Cerebellar cortex (tissue), 1 donor: ENCODE results near the gene HLA-DQB1.
A peak's percentile ranks its signal among the peaks of the same experiment; 100 is the strongest.
"Not testable (repeated sequence)": the region's sequence is repeated elsewhere in the genome, so short reads cannot be mapped to it uniquely, and the experiment has no call there.

ENCODE experiments used
- DNase-seq: peaks from one replicate; pipeline ENCODE4 v3.0.0-alpha.2; 2015; ENCODE audit warnings: low spot score

Gene HLA-DQB1

DNA sequence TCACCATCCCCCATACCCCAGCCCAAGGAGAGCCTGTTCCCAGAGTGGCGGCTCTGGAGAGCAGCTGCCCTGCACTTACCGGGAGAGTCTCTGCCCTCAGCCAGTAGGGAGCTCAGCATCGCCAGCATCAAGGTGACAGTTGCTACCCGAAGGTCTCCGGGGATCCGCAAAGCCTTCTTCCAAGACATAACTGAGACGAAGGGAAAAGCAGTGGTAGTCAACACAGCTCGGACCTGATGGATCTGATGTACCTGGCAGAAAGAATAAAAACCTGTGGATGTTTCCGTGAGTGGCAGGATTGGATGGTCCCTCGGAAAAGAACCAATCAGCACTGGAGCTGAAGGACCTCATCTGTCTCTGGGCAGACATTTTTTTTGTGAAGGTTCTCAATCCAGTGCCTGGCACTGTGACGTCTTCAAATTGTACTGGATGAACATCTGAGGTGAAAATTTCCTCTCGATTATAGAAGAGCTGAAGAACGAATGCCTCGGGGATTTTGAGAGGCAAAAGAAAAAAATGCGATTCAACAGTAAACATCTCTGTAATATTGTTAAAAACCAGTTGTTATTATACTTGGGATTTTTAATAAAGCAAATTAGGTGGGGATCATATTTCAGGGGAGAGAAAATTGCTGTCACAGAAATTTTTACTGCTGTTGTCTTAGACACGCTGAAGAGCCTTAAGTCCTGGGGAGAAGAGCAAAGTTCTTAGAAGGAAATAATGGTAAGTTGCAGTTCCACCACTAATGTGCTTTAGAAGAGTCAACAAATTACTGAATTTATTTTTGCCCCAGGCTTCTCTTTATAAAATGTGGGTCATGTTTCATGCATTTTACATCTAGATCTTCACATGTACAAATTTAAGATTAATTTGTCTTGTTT, at the start of gene HLA-DQB1:
Gene HLA-DQB1, minus strand, starts transcription at position 238 of the 881 bp plus-strand sequence. Its CDS starts 50 bp downstream, at position 188.
- DNase-seq = peak; percentile 47

DNA sequence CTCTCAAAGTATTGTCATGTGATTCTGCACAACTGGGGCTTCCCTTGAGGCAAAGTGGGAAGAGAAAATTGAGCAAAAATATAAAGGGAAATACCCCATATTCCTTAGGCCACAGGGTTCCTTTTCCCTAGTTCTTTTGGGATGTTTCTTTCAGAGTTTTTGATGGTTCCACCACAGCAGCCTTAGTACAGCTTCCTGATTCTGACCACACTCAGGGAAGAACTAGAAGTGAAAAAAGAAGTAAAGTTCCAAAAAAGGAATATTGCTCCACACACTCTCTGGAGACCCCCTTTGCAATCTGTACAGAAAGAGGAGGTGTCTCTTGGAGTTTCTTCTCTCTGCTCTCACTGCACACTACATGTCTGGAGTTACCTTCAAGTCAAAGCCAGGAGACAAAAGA, 46.8 kb upstream of the HLA-DQB1 start:
- DNase-seq = no peak

DNA sequence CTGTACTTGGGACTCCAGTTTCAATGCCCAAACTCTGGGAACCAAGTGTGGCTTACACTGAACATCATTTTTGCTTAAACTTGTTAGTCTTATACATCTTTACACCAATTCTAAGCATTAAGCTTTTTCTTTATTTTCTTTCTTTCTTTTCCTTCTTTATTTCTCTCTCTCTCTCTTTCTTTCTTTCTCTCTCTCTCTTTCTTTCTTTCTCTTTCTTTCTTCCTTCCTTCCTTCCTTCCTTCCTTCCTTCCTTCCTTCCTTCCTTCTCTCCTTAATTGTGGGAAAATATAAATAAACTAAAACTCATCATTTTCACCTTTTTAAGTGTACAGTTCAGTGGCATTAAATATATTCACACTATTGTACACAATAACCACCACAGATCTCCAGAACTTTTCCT, 43.2 kb upstream of the HLA-DQB1 start:
- no peak for DNase-seq

DNA sequence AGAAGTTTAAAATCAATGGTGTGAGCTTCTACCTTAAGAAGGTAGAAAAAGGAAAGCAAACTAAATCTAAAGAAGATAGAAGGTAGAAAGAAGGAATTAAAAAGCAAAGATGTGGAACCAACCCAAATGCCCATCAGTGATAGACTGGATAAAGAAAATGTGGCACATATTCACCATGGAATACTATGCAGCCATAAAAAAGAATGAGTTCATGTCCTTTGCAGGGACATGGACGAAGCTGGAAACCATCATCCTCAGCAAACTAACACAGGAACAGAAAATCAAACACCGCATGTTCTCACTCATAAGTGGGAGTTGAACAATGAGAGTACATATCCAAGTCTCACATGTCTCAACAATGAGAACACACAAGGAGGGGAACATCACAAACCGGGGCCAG, 38.7 kb upstream of the HLA-DQB1 start:
- DNase-seq = not testable (repeated sequence)

DNA sequence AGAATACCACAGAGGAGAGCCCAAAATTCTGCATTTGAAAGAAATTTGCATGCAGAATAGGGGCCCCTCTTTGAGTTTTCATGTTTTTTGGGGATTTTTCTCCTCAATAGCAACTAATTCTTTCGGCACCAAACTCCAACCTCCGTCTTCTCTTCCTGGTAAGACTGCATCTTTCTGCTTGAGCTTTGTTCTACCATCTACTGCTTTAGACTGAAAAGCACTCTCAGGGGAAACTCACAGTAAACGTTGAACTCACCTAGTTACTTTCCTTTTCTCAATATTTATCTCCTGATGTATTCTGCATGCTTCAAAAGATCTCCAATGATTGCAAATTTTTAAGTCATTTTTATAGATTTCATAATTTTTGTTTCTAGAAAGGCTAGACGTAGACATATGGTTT, 36.9 kb upstream of the HLA-DQB1 start:
- no peak for DNase-seq

DNA sequence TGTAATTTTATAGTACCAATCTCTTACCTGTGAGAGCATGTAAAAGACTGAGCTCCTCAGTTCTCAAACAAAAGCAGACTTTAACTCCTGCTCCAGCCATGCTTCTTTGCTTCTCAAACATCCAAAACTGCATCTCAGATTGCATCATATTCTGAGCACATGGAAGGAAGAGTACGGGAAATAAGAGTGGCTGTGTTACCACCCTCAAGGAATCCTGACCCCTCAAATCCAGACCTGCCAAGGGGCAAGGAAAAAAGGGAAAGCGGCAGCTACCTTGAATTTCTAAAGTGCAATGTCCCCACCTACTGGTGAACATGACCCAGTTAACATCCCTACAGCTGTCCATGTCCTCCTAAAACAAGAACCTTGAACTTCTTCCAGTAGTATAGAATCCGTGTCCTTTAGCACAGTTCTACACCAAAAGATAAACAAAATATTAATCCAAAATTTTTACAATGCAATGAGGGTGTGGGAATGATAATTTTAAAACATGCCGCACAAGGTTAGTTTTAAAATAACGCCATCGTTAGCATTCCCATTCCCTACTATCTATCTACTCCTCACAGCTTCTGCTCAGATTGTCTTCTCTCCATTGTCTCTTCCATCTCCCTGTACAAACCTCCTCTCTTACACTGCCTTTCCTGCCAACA, 34.1 kb upstream of the HLA-DQB1 start:
- DNase-seq = peak; percentile 74

DNA sequence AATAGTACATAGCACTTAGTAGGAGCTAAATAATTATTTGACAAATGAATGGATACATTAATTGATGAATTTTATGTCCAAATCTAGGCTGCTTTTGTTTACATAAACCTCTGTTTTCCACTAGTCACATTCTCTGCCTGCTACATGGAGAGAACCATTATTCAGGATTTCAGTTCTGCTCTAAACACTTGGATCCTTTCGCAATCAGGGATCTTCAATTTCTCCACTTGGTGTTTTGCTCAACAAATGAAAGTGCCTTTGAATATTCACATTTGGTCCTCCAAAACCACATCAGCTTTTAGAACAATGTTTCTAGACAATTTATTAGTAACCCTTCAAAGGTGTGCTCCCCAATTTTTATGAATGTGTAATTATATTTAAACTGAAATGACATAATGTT, 30.6 kb upstream of the HLA-DQB1 start:
- no peak for DNase-seq

DNA sequence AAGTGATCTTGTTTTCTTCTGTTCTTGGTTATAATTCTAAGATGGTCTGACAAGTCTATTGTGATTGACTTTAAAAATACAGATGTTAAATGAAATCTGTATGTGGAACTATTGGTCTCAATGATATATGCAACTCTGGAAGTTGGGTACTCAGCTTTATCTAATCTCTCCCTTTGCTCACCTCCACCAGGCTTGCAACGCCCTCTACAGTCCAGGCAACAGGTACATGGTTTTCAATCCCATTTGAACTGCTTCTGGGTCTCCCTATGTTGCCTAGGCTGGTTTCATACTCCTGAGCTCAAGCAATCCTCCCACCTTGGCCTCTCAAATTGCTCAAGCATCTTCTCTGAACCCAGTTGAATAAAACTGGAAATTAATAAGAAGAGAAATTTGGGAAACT, 25.6 kb upstream of the HLA-DQB1 start:
- DNase-seq = no peak

DNA sequence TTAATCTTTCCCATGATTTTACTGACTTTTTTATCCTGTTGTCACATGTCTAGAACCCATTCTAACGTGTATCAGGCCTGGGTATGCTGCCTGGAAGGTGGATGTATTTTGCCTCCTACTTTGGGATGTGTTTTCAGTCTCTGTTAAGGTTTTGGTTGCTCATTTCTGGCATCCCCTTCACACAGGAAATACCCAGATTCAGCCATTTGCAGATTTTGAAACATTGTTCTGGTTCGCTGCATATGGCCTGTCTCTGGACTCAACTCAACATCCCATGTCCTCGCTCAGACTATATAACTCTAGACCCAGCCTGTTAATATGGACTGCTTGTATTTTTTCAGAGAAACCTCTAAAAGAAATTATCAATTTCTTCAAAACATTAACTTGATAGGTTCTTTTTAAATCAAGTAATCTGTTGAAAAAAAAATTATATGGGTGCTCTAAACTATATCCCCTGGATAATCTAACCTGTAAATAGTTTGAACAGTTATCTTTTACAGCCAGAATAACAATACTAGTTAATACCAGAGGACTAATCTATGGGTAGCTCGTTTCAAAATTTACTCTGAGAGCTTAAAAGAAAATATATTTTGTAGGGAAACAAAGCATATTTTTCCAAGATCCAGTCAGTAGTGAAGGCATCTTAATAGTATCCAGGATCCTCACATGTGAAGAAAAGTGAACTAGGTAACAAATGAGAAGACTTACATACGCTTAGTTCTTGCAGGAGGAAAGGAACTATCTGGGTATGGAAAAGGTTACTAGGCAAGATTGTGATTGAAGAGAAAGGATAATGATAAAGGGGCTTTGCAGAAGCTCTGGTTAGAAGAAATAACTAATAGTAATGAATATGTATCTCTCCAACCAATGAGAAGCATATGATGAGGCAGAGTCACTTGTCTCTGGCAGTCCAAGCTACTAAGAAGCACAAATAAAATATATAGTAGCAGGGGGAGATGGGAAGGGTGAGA, 23.4 kb upstream of the HLA-DQB1 start:
- DNase-seq = no peak

DNA sequence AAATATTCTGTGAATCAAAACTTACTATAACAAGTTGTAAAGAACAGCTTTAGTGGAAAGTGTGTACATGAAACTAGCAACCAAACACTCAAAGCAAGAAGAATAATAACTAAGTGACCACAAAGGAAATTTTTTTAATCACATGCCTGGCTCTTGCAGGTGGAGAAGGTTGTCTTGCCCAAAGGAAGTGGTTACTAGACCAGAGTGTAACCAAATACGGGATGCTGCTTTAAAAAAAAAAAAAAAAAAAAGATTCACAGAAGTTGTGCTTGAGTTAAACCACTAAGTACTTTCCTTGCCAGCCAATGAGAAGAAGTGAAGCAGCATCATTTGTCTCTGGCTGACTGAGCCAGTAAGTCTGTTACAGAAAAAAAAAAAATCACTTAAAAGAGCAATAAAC, 19.1 kb upstream of the HLA-DQB1 start:
- no peak for DNase-seq

DNA sequence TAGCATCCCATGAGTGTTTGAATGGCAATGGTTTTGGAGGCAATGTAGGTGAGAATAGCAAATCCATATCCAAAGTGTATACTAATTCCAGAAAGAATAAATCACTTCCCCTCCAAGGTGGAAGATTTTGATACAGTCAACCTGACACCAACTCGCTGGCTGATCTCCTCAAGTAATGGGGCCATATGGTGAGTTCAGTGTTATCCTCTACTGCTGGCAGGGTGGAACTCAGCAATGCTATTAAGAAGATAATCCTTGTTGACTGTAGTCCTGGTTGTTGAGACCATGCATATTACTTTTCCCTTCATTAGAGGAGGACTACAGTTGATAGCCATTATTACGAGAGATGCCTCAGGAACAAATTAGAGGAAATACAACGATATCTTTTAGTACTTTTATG, 17.8 kb upstream of the HLA-DQB1 start:
- DNase-seq = no peak

DNA sequence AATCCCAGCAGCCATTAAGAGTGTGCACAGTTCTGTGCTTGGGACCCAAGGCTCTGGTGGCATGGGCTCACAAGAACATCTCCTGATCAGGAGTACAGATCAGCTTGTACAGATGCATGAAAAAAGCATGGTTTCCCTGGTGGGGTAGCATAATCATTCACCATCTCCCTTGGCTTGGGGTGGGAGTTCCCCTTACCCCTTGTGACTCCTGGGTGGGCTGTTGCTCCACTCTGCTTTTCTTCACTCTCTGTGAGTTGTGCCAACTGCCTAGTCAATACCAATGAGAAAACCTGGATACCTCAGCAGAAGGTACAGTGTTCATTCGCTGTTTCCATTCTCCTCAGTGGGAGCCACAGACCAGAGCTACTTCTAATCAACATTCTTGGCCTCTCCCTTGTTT, 13.6 kb upstream of the HLA-DQB1 start:
- DNase-seq = no peak

DNA sequence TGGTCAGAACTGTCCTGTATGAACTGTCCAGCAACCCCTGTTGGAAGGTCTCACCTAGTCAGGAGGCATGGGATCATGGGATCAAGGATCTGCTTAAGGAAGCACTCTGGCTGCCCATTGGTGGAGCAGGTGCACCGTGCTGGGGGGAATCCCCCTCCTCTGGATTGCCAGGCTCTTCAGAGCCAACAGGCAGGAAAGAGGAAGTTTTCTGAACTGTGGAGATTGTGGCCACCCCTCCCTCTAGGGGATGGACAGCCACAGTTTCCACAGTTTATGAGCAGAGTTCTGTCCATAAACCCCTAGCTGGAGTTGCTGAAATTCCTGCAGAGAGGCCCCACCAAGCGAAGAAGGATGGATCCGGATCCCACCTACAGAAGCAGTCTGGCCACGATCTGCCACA, 13.0 kb upstream of the HLA-DQB1 start:
- no peak for DNase-seq

DNA sequence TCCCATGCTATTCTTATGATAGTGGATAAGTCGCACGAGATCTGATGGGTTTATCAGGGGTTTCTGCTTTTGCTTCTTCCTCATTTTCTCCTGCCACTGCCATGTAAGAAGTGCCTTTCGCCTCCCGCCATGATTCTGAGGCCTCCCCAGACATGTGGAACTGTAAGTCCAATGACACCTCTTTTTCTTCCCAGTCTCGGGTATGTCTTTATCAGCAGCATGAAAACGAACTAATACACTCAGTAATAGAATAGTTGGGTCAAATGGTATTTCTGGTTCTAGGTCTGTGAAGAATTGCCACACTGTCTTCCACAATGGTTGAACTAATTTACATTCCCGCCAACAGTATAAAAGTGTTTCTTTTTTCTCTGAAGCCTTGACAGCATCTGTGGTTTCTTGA, 7.7 kb upstream of the HLA-DQB1 start:
- not testable (repeated sequence) for DNase-seq

DNA sequence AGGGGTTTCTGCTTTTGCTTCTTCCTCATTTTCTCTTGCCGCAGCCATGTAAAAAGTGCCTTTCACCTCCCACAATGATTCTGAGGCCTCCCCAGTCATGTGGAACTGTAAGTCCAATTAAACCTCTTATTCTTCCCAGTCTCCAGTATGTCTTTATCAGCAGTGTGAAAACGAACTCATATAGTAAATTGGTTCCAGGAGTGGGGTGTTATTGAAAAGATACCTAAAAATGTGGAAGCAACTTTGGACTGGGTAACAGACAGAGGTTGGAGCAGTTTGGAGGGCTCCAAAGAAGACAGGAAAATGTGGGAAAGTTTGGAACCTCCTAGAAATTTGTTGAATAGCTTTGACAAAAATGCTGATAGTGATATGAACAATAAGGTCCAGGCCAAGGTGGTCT, 5.5 kb upstream of the HLA-DQB1 start:
- not testable (repeated sequence) for DNase-seq

DNA sequence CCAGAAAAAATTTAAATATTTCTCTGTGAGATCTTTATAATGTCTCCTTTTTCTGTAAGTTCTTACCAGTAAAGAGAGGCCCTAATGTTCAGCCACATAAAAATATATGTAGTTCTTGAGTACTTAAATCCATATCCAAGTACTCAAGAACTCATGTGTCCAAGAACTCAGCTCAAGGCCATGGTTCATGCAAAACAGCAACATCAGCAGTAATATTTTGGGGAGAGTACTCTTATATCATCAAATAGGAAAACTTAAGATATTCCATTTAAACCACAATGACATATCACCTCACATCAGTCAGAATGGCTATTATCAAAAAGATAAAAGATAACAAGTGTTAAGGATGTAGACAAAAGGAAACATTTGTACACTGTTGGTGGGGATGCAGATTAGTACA, 3.4 kb upstream of the HLA-DQB1 start:
- DNase-seq = no peak

DNA sequence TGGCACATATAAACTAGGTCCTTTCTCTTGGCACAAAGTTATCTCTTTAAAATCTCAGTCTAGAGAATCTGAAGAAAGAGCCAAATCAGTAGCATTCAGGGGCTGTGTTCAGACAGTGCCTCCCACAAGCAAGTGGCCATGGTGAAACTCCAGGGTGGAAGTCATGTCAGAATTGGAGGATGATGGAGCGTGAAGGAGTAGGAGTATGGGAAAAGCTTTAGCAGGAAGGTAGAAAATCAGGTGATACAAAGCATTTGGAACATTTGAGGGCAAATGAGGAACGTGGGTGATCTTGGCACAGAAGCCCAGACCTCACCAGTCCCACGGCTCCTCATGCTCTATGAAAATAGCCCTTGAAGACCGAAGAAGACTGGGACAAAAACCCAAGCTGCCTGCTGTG, 2.8 kb upstream of the HLA-DQB1 start:
- no peak for DNase-seq

DNA sequence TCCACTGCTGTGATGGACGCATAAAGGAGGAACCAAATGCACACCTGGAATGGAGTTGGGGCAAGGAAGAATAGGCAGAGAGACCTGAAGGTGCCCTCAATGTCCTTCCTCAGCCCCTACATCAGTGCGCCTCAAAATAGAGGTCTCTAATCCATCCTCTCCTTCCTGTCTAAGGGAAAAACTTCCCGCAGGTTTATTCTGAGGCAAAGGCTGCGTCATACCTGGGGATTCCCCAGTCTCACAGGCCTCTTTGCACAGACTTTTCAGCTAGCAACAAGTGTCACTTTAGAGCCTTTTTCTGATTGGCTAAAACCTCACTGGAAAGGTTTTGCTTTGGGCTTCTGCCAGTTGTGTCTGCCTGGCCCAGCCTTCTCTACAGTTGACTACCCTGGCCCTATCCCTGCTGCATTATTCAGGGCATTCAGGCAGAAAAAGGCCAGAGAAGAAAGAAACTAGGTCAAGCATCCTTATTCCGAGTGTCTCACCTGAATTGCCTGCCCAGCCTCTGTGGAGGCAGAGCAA, 1.8 kb upstream of the HLA-DQB1 start:
- DNase-seq = peak; percentile 32

DNA sequence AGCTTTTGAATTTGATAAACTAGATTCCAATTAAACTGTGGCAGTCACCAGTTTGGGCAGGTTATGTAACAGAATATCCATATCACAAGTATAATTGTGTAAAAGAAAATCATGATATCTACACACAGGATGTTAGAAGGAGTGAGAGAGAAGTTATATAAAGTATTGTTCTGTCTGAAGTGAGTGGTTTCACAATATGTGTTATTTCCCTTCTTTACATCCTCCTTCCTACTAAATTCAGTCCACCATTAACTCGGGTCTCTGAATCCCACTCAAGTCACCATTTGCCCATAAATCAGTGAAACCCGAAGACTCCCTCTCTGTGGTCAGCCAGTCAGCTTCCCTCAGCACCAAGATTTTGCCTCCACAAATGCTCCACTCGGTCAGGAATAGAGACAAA, 796 bp downstream of the HLA-DQB1 start:
- no peak for DNase-seq

DNA sequence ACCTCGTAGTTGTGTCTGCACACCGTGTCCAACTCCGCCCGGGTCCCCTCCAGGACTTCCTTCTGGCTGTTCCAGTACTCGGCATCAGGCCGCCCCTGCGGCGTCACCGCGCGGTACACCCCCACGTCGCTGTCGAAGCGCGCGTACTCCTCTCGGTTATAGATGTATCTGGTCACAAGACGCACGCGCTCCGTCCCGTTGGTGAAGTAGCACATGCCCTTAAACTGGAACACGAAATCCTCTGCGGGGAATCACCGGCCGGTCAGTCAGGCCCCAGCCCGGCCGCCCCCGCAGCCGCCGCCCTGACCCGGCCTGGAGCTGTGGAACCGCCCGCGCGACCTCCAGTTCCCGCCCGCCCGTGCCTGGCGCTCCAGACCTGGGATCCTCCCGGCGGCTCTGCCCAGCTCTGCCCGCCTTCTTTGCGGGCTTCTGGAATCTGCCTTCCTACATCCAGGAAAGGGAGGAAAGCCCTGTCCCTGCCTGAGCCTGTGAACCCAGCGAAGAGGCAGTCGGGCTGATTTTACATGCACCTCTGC, 1.6 kb downstream of the HLA-DQB1 start:
- DNase-seq = no peak

DNA sequence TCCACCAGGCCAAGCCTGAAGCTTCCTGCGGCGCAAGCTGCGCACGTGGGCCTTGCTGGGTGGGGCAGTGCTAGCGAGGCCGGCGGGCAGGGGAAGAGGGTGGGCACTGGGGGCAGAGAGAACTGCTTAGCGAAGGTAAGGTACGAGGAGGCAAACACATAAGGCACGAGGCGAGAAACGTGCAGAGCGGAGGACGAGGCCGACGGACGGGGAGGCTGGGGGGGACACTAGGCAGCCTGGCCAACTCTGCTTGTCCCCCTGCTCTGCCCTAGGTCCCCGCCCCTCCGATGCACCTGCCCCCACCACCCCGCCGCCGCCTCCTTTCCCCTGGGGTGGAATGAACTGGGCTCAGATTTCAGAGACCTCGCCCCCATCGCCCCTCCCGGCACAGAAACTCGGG, 2.1 kb downstream of the HLA-DQB1 start:
- no peak for DNase-seq

DNA sequence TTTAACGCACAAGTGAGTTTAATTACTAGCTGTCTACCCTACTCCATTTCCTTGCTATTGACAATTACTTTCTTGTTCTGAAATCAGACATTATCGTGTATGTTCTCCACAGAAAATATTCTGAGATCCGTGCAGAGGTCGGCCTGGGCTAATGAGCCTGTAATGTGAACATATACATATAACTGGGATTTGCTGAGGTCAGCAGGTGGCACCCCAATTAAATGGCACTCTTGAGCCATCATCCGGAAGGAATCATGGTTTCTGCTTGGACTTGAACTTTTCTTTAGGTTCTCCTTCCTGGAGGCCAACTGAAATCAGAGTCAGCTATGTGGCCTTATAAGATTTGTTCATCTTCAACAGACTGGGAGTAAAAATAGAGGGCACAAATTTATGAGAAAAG, 3.6 kb downstream of the HLA-DQB1 start:
- DNase-seq = no peak
